OCI-LY3 (cell line): ENCODE results near the gene GPC4.

Experiments
- H2AFZ ChIP-seq: fragments of 200-600, 300-600 bp; shearing (Covaris generic); 2 replicates; pipeline ENCODE4 v1.6.0; 2014; ENCODE audit warnings: antibody characterized with exemption, low read depth, low read length
- H3K27ac ChIP-seq: fragments of 200-600, 300-600 bp; sonication (generic); 2 replicates; pipeline ENCODE4 v1.5.1; 2014; ENCODE audit warnings: mild to moderate bottlenecking, low read length, moderate library complexity, mixed read lengths
- H3K27me3 ChIP-seq: fragments of 200-600, 300-600 bp; sonication (generic); 2 replicates; pipeline ENCODE4 v1.6.1; 2014; ENCODE audit warnings: low read depth, low read length, mixed read lengths
- H3K36me3 ChIP-seq: fragments of 200-600, 300-600 bp; sonication (generic); replicated peaks from 2 replicates; pipeline ENCODE3; 2014; ENCODE audit warnings: low read depth, low read length, mixed read lengths
- H3K4me1 ChIP-seq: fragments of 300-600, 200-600 bp; sonication (generic); 2 replicates; pipeline ENCODE4 v1.6.1; 2014; ENCODE audit warnings: low read length, mixed read lengths
- H3K4me2 ChIP-seq: fragments of 200-600, 300-600 bp; sonication (generic); 2 replicates; pipeline ENCODE4 v1.6.1; 2014; ENCODE audit warnings: low read length, mixed read lengths
- H3K4me3 ChIP-seq: fragments of 300-600, 200-600 bp; sonication (generic); 2 replicates; pipeline ENCODE4 v1.5.1; 2014; ENCODE audit warnings: antibody characterized with exemption, mild to moderate bottlenecking, low read length, moderate library complexity
- H3K79me2 ChIP-seq: fragments of 300-600, 200-600 bp; shearing (Covaris generic); 2 replicates; pipeline ENCODE4 v1.6.1; 2014; ENCODE audit warnings: mild to moderate bottlenecking, low read length, mixed read lengths
- H3K9ac ChIP-seq: fragments of 300-600, 200-600 bp; shearing (Covaris generic); 2 replicates; pipeline ENCODE4 v1.6.0; 2014; ENCODE audit warnings: mild to moderate bottlenecking, low read length, moderate library complexity
- H3K9me3 ChIP-seq: fragments of 200-600, 300-600 bp; shearing (Covaris generic); 2 replicates; pipeline ENCODE4 v1.6.1; 2014; ENCODE audit warnings: low read length, mixed read lengths; ENCODE audit not compliant: insufficient read depth
- H4K20me1 ChIP-seq: fragments of 200-600, 300-600 bp; sonication (generic); 2 replicates; pipeline ENCODE4 v1.6.1; 2016; ENCODE audit warnings: low read length, mixed read lengths; ENCODE audit not compliant: insufficient read depth
- EZH2phosphoT487 ChIP-seq: fragments of 200-600 bp; shearing (Covaris generic); IDR thresholded peaks from 2 replicates; pipeline ENCODE4 v1.6.1; 2018; ENCODE audit warnings: antibody characterized with exemption, mixed run types, low read depth
- TF ChIP-seq, protein P1 (sequence below): fragments of 200-600, 300-600 bp; sonication (generic); IDR thresholded peaks from 2 replicates; pipeline ENCODE4 v1.5.1; 2014; ENCODE audit warnings: antibody characterized with exemption, low read length, low read depth

GPC4 gene

GRCh38 chrX:133302775-133303445 lies 112.4 kb downstream of the GPC4 start:
- no peaks in the 10 kb centered on the region for H3K79me2 ChIP-seq
- no peaks in the 10 kb centered on the region for H4K20me1 ChIP-seq
- H3K4me1 ChIP-seq, result no peaks in the 10 kb centered on the region
- H3K4me3 ChIP-seq, result no peak overlapping the region
- no peak overlapping the region for H3K4me2 ChIP-seq
- H3K36me3 ChIP-seq, result no peaks in the 10 kb centered on the region
- no peaks in the 10 kb centered on the region for H3K9me3 ChIP-seq
- H2AFZ ChIP-seq, result no peak overlapping the region
- TF ChIP-seq, protein P1, sequence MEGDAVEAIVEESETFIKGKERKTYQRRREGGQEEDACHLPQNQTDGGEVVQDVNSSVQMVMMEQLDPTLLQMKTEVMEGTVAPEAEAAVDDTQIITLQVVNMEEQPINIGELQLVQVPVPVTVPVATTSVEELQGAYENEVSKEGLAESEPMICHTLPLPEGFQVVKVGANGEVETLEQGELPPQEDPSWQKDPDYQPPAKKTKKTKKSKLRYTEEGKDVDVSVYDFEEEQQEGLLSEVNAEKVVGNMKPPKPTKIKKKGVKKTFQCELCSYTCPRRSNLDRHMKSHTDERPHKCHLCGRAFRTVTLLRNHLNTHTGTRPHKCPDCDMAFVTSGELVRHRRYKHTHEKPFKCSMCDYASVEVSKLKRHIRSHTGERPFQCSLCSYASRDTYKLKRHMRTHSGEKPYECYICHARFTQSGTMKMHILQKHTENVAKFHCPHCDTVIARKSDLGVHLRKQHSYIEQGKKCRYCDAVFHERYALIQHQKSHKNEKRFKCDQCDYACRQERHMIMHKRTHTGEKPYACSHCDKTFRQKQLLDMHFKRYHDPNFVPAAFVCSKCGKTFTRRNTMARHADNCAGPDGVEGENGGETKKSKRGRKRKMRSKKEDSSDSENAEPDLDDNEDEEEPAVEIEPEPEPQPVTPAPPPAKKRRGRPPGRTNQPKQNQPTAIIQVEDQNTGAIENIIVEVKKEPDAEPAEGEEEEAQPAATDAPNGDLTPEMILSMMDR, result no peak
- TF ChIP-seq EZH2phosphoT487, result no peak
- H3K9ac ChIP-seq, result no peak overlapping the region
- H3K27ac ChIP-seq, result no peak overlapping the region
- H3K27me3 ChIP-seq, result no peaks in the 10 kb centered on the region

DNA sequence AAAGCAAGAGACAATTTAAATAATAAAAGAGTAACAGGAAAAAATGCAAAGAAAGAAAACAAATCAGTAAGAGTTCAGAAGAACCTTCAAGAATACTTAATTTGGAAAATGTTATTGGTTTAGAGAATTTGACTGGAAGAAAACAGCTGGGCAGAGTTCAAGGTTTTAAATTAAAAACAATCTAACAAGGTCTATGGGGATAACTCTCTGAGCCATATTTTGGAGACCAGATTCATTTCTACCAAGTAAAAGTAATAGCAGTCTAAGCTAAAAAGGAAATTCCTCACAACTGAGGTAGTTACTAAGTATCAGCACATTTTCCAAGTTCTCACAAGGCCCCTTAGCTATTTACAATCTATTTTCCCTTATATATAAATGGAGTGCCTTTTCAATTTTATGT lies 114.7 kb downstream of the GPC4 start:
- Histone ChIP-seq H3K27me3 (no peaks in the 10 kb centered on the region), H3K36me3 (no peaks in the 10 kb centered on the region), H3K9me3 (no peaks in the 10 kb centered on the region), H3K4me3 (no peak overlapping the region), H3K4me2 (no peak overlapping the region), H3K4me1 (no peaks in the 10 kb centered on the region), H4K20me1 (no peaks in the 10 kb centered on the region), H3K27ac (no peak overlapping the region), H2AFZ (no peak overlapping the region), H3K79me2 (no peaks in the 10 kb centered on the region), H3K9ac (no peak overlapping the region)
- TF ChIP-seq, protein P1, result no peak
- TF ChIP-seq EZH2phosphoT487, result no peak

- no peaks in the 10 kb centered on the region for H3K9me3 ChIP-seq
- TF ChIP-seq EZH2phosphoT487, result no peak
- TF ChIP-seq, protein P1, result no peak
- H3K4me1 ChIP-seq, result no peaks in the 10 kb centered on the region
- no peak overlapping the region for H3K9ac ChIP-seq
- no peak overlapping the region for H3K27ac ChIP-seq
- no peaks in the 10 kb centered on the region for H4K20me1 ChIP-seq
- H3K79me2 ChIP-seq, result no peaks in the 10 kb centered on the region
- H3K27me3 ChIP-seq, result no peaks in the 10 kb centered on the region
- H3K4me2 ChIP-seq, result no peak overlapping the region
- no peak overlapping the region for H3K4me3 ChIP-seq
- H2AFZ ChIP-seq, result no peak overlapping the region
- H3K36me3 ChIP-seq, result no peaks in the 10 kb centered on the region
These were observed 118.0 kb downstream of the GPC4 start for GRCh38 chrX:133297284-133297683.

- H3K4me1 ChIP-seq, result no peaks in the 10 kb centered on the region
- TF ChIP-seq EZH2phosphoT487, result no peak
- TF ChIP-seq, protein P1, result no peak
- H4K20me1 ChIP-seq, result no peaks in the 10 kb centered on the region
- no peak overlapping the region for H3K4me2 ChIP-seq
- no peaks in the 10 kb centered on the region for H3K36me3 ChIP-seq
- H3K4me3 ChIP-seq, result no peak overlapping the region
- no peaks in the 10 kb centered on the region for H3K79me2 ChIP-seq
- H3K9ac ChIP-seq, result no peak overlapping the region
- H2AFZ ChIP-seq, result no peak overlapping the region
- H3K27ac ChIP-seq, result no peak overlapping the region
- no peaks in the 10 kb centered on the region for H3K9me3 ChIP-seq
- H3K27me3 ChIP-seq, result no peaks in the 10 kb centered on the region
These were observed 121.2 kb downstream of the GPC4 start for GRCh38 chrX:133294126-133294525.
